CD4-positive, alpha-beta T cell treated with Interleukin-15 for 1 hour (primary cell): ENCODE results near the gene TIGIT.
A peak's percentile ranks its signal among the peaks of the same experiment; 100 is the strongest.
"Not testable (repeated sequence)": the region's sequence is repeated elsewhere in the genome, so short reads cannot be mapped to it uniquely, and the experiment has no call there.

Experiments used
- DNase-seq: peaks from one replicate; pipeline ENCODE4 v3.0.0-alpha.2; 2020

TIGIT gene

GRCh38 chr3:114293838-114294535 is at the start of gene TIGIT:
TSS of gene TIGIT (plus strand) at chr3:114294028. CDS start at chr3:114294062, 34 bp downstream.
- DNase-seq = peak; percentile 34

GRCh38 chr3:114252954-114253353 is 40.9 kb upstream of the TIGIT start:
- no peak for DNase-seq

- DNase-seq = no peak
Observed at GRCh38 chr3:114253505-114253904, 40.3 kb upstream of the TIGIT start.

- DNase-seq = no peak
Observed at GRCh38 chr3:114259566-114259965, 34.3 kb upstream of the TIGIT start.

GRCh38 chr3:114260152-114260551 is 33.7 kb upstream of the TIGIT start:
- no peak for DNase-seq

- DNase-seq = no peak
Observed at GRCh38 chr3:114270019-114270418, 23.8 kb upstream of the TIGIT start.

- no peak for DNase-seq
Observed at GRCh38 chr3:114272271-114272670, 21.6 kb upstream of the TIGIT start.

- DNase-seq = no peak
Observed at GRCh38 chr3:114274929-114275328, 18.9 kb upstream of the TIGIT start.

GRCh38 chr3:114276856-114277255 is 17.0 kb upstream of the TIGIT start:
- not testable (repeated sequence) for DNase-seq

- no peak for DNase-seq
Observed at GRCh38 chr3:114284644-114285043, 9.2 kb upstream of the TIGIT start.

GRCh38 chr3:114285648-114286230 is 8.1 kb upstream of the TIGIT start:
- DNase-seq = no peak

- DNase-seq = no peak
Observed at GRCh38 chr3:114286266-114286665, 7.6 kb upstream of the TIGIT start.

GRCh38 chr3:114290911-114291901 is 2.6 kb upstream of the TIGIT start:
- DNase-seq = peak; percentile 86

- no peak for DNase-seq
Observed at GRCh38 chr3:114294940-114295480, 1.2 kb downstream of the TIGIT start.

GRCh38 chr3:114295946-114296345 is 2.1 kb downstream of the TIGIT start:
- DNase-seq = no peak

GRCh38 chr3:114299421-114299820 is 5.6 kb downstream of the TIGIT start:
- peak; percentile 40 for DNase-seq

- no peak for DNase-seq
Observed at GRCh38 chr3:114299941-114300624, 6.3 kb downstream of the TIGIT start.

- DNase-seq = no peak
Observed at GRCh38 chr3:114307222-114307830, 13.5 kb downstream of the TIGIT start.

- no peak for DNase-seq
Observed at GRCh38 chr3:114307832-114308231, 14.0 kb downstream of the TIGIT start.

GRCh38 chr3:114308377-114308776 is 14.5 kb downstream of the TIGIT start:
- no peak for DNase-seq

- DNase-seq = peak; percentile 70
Observed at GRCh38 chr3:114308830-114309229, 15.0 kb downstream of the TIGIT start.

- no peak for DNase-seq
Observed at GRCh38 chr3:114310695-114311094, 16.9 kb downstream of the TIGIT start.
